Caco-2 (cell line): ENCODE results near the gene RRAS2. TPM values are rescaled to one million over a fixed set of nuclear protein-coding genes. Genes with fewer than 3 reads are reported as not detected.

ENCODE experiments used
- BruUV-seq: library from RNA; stranded (reverse); fragments of 400-500 nt; replicated peaks from 2 replicates; lab custom pipeline; 2021; lab: Mats Ljungman, UMichigan
- CTCF ChIA-PET: fragments of 300-600 bp; sonication (Branson Sonifier 250); formaldehyde crosslinking; loops from one replicate; lab custom pipeline; 2022; ENCODE audit warnings: antibody characterized with exemption; lab: Charles Lee
- POLR2A ChIA-PET: fragments of 300-600 bp; sonication (Branson Sonifier 250); formaldehyde crosslinking; loops from one replicate; lab custom pipeline; 2022; ENCODE audit warnings: antibody characterized with exemption; lab: Charles Lee
- DNase-seq, 2 experiments: peaks; one replicate each; pipeline versions ENCODE4 v3.0.0 to v3.0.0-alpha.2; 2020 to 2022
- H3K27me3 ChIP-seq: replicated peaks from 2 replicates; pipeline ENCODE4 v1.6.0; 2011; ENCODE audit warnings: low read length; ENCODE audit not compliant: control insufficient read depth, insufficient read depth
- H3K36me3 ChIP-seq: 2 replicates; pipeline ENCODE4 v1.5.1; 2011; ENCODE audit warnings: low read length; ENCODE audit not compliant: control insufficient read depth, insufficient read depth
- H3K4me1 ChIP-seq: fragments of 250-450 bp; sonication (Bioruptor Pico); 2 replicates; pipeline ENCODE4 v1.5.1; 2020; ENCODE audit warnings: mild to moderate bottlenecking
- H3K4me3 ChIP-seq: 2 replicates; pipeline ENCODE4 v1.5.1; 2011; ENCODE audit warnings: low read depth, mild to moderate bottlenecking, control low read depth, low read length
- H3K9me3 ChIP-seq: fragments of 250-450 bp; sonication (Bioruptor Pico); 2 replicates; pipeline ENCODE4 v1.5.1; 2020; ENCODE audit warnings: mild to moderate bottlenecking, moderate library complexity
- H3K27ac Mint-ChIP-seq: one replicate; pipeline ENCODE4 v1.8.0; 2022; ENCODE audit warnings: mixed read lengths; ENCODE audit not compliant: unreplicated experiment
- H3K27me3 Mint-ChIP-seq: one replicate; pipeline ENCODE4 v1.8.0; 2022; ENCODE audit warnings: mixed read lengths; ENCODE audit not compliant: insufficient read depth, unreplicated experiment
- H3K36me3 Mint-ChIP-seq: one replicate; pipeline ENCODE4 v1.8.0; 2022; ENCODE audit warnings: mild to moderate bottlenecking, mixed read lengths; ENCODE audit not compliant: insufficient read depth, unreplicated experiment
- H3K4me1 Mint-ChIP-seq: one replicate; pipeline ENCODE4 v1.8.0; 2022; ENCODE audit warnings: low read depth, mixed read lengths; ENCODE audit not compliant: unreplicated experiment
- H3K4me3 Mint-ChIP-seq: one replicate; pipeline ENCODE4 v1.8.0; 2022; ENCODE audit warnings: mild to moderate bottlenecking, moderate library complexity, mixed read lengths; ENCODE audit not compliant: unreplicated experiment
- H3K9me3 Mint-ChIP-seq: one replicate; pipeline ENCODE4 v1.8.0; 2022; ENCODE audit warnings: mixed read lengths; ENCODE audit not compliant: unreplicated experiment
- intact Hi-C: fragments of 100-400 bp; cut with micrococcal nuclease; formaldehyde crosslinking; loops from one replicate; pipeline ENCODE4 v1.10.0; 2022; ENCODE audit not compliant: unreplicated experiment
- total RNA-seq: library from RNA; stranded (reverse); gene quantifications from 2 replicates; pipeline ENCODE4 v1.2.3, GENCODE V29; 2022
- TF ChIP-seq, protein P1 (sequence below), 2 experiments: fragments of 200-600 bp in 1 of 2; IDR thresholded peaks; 1 replicate in 1 of 2; 2 replicates in 1 of 2; pipeline versions ENCODE4 v1.5.1 to v1.8.0; 2011 to 2022; ENCODE audit warnings: antibody characterized with exemption in 1 of 2, control low read depth in 1 of 2, inconsistent platforms in 1 of 2, low read depth in 1 of 2, low read length in 1 of 2, mild to moderate bottlenecking in 1 of 2, moderate library complexity in 1 of 2; ENCODE audit not compliant: insufficient read depth in 1 of 2, severe bottlenecking in 1 of 2, unreplicated experiment in 1 of 2

Gene RRAS2
- total RNA-seq, 1 experiment from 2014 or later = 94.7 TPM

DNA sequence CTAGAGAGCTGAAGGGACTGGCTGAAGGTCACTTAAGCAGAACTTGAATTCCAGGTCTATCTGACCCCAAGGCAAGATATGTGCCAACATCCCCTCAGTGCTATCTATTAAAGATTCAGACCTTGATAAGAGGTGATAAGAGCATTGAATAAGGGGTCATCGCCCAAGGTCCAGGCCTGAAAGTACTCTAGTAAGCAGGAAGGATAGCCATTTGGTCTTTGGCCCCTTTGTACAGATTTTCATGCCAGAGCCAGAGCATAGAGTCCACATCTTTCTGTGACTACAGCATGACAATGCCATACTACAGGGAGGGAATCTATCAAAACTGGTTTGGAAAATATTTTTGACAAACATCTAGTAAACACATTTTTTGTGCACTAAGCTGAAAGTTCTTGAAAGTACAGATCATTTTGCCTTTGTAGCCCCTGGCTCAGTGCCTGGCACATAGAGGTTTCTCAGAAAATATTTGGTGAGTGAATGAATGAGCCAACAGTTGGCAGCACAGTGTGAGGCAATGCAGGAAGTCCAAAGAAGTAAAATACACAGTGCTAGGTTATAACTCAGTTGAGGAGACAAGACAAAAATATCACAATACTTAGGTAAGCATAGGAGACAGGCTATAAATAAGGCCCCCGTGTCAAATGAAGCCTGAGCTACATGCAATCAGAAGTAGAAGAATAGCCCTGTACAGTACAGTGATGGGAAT, 15.1 kb upstream of the RRAS2 start:
- TF ChIP-seq, protein P1, sequence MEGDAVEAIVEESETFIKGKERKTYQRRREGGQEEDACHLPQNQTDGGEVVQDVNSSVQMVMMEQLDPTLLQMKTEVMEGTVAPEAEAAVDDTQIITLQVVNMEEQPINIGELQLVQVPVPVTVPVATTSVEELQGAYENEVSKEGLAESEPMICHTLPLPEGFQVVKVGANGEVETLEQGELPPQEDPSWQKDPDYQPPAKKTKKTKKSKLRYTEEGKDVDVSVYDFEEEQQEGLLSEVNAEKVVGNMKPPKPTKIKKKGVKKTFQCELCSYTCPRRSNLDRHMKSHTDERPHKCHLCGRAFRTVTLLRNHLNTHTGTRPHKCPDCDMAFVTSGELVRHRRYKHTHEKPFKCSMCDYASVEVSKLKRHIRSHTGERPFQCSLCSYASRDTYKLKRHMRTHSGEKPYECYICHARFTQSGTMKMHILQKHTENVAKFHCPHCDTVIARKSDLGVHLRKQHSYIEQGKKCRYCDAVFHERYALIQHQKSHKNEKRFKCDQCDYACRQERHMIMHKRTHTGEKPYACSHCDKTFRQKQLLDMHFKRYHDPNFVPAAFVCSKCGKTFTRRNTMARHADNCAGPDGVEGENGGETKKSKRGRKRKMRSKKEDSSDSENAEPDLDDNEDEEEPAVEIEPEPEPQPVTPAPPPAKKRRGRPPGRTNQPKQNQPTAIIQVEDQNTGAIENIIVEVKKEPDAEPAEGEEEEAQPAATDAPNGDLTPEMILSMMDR (IDR thresholded peaks at IDR 0.05; ENCODE audit: insufficient read depth in 1 of 2, low read depth in 1 of 2, low read length in 1 of 2, severe bottlenecking in 1 of 2, unreplicated experiment in 1 of 2) = no peak
- intact Hi-C loops = loop anchor here (5.0 kb wide), 1 partner anchor 67 kb away; no protein-coding TSS in a partner anchor
- H3K4me3 Mint-ChIP-seq = no peak overlapping the region
- POLR2A ChIA-PET = no interaction called here
- Histone ChIP-seq H3K9me3 (no peaks in the 10 kb centered on the region), H3K27me3 (no peaks in the 10 kb centered on the region; the same call in 1 of the 2 replicates), H3K4me1 (peaks cover 13% of the 10 kb centered on the region), H3K36me3 (no peaks in the 10 kb centered on the region), H3K4me3 (no peak overlapping the region)
- H3K27ac Mint-ChIP-seq = no peak overlapping the region
- no TSS peak for BruUV-seq
- no peaks in the 10 kb centered on the region for H3K27me3 Mint-ChIP-seq
- DNase-seq = peak in 1 of 2 experiments; percentile 9
- H3K9me3 Mint-ChIP-seq = no peaks in the 10 kb centered on the region
- H3K4me1 Mint-ChIP-seq = peaks cover 7% of the 10 kb centered on the region
- CTCF ChIA-PET = interaction anchor here (1.9 kb wide), 1 partner anchor 44 kb away, joined by 6 read pairs; no protein-coding TSS in a partner anchor
- H3K36me3 Mint-ChIP-seq = no peaks in the 10 kb centered on the region

DNA sequence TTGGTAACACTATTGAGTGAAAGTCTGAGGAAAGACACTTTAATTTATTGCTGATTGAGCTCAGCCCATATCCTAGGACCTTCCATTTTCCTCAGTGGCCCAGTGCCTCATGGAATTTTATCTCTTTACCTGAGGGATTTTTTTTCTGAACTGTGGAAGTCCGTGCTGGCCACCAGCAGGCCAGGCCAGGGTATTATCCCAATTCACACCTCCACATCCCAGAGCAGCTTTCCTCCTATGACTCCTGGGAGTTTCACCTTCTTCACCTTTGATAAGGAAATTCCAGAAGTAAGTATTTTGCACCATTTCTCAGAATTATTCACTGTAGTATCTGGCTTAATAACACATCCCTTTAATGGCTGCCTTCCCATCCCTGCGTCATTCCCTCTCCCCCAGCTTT, 13.0 kb upstream of the RRAS2 start:
- BruUV-seq = no TSS peak
- H3K27me3 Mint-ChIP-seq = peaks cover 3% of the 10 kb centered on the region
- TF ChIP-seq, protein P1 (IDR thresholded peaks at IDR 0.05; ENCODE audit: insufficient read depth in 1 of 2, low read depth in 1 of 2, low read length in 1 of 2, severe bottlenecking in 1 of 2, unreplicated experiment in 1 of 2) = no peak
- no peaks in the 10 kb centered on the region for H3K9me3 Mint-ChIP-seq
- no peak overlapping the region for H3K27ac Mint-ChIP-seq
- intact Hi-C loops = loop anchor here (5.0 kb wide), 1 partner anchor 65 kb away; no protein-coding TSS in a partner anchor
- Histone ChIP-seq H3K36me3 (no peaks in the 10 kb centered on the region), H3K27me3 (no peaks in the 10 kb centered on the region; the same call in 1 of the 2 replicates), H3K9me3 (no peaks in the 10 kb centered on the region), H3K4me3 (no peak overlapping the region), H3K4me1 (peaks cover 13% of the 10 kb centered on the region)
- H3K36me3 Mint-ChIP-seq = no peaks in the 10 kb centered on the region
- H3K4me1 Mint-ChIP-seq = peaks cover 7% of the 10 kb centered on the region
- ChIA-PET POLR2A (no interaction called here), CTCF (interaction anchor here (0.8 kb wide), 1 partner anchor 72 kb away, joined by 4 read pairs; no protein-coding TSS in a partner anchor)
- no peak overlapping the region for H3K4me3 Mint-ChIP-seq
- no peak for DNase-seq

DNA sequence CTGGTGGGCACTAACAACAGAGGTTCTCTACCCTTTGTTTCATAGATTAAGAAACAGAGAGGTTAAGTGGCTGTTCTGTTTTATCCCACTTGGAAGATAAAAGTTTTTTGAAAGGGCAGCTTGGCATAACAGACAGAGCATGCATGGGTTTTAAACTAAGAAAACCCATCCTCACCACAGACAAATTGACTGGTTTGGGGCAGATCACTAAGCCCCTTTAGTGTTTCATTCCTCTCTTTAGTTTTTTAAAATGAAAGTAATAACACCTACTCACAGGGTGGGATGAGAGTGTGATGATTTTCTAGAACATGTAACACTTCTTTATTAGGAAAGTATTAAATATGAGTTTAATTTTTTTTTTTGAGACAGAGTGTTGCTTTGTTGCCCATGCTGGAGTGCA, 12.3 kb upstream of the RRAS2 start:
- no TSS peak for BruUV-seq
- peaks cover 9% of the 10 kb centered on the region for H3K4me1 ChIP-seq
- H3K27me3 ChIP-seq = no peaks in the 10 kb centered on the region
- TF ChIP-seq, protein P1 (IDR thresholded peaks at IDR 0.05; ENCODE audit: insufficient read depth in 1 of 2, low read depth in 1 of 2, low read length in 1 of 2, severe bottlenecking in 1 of 2, unreplicated experiment in 1 of 2) = no peak
- intact Hi-C loops = loop anchor here (5.0 kb wide), 1 partner anchor 64 kb away; no protein-coding TSS in a partner anchor
- ChIA-PET CTCF (no interaction called here), POLR2A (no interaction called here)
- peaks cover 7% of the 10 kb centered on the region for H3K4me1 Mint-ChIP-seq
- no peak overlapping the region for H3K27ac Mint-ChIP-seq
- H3K27me3 Mint-ChIP-seq = peaks cover 3% of the 10 kb centered on the region
- no peak overlapping the region for H3K4me3 Mint-ChIP-seq
- no peaks in the 10 kb centered on the region for H3K9me3 ChIP-seq
- no peak for DNase-seq
- H3K36me3 ChIP-seq = no peaks in the 10 kb centered on the region
- H3K9me3 Mint-ChIP-seq = no peaks in the 10 kb centered on the region
- no peaks in the 10 kb centered on the region for H3K36me3 Mint-ChIP-seq
- no peak overlapping the region for H3K4me3 ChIP-seq
